Stimulated activated CD8-positive, alpha-beta memory T cell treated with anti-CD3 and anti-CD28 coated beads, Interleukin-15, amount 100 ng/mL, for 24 hours (primary cell): ENCODE measurements around the gene TAB2.
"Not testable (repeated sequence)": the region's sequence is repeated elsewhere in the genome, so short reads cannot be mapped to it uniquely, and the experiment has no call there.

ENCODE experiments used
- DNase-seq: peaks from one replicate; pipeline ENCODE4 v3.0.0-alpha.2; 2020; ENCODE audit warnings: low read depth

TAB2 gene

DNA sequence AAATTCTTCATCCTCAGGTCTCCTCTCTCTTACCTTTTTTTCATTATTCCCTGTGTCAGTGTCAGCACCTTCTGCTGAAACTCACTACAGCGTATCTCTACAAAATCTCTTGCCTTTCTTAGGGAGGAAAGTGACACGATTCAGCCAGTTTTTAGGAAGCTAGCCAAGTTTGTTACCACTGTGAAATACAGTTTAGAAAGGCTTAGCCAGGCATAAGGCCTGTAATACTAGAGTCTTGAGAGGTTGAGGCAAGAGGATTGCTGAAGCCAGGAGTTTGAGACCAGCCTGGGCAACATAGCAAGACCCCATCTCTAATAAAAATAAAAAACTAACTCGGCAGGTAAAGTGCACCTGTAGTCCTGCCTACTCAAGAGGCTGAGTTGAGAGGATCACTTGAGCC is 16.7 kb downstream of the TAB2 start:
- DNase-seq: no peak

DNA sequence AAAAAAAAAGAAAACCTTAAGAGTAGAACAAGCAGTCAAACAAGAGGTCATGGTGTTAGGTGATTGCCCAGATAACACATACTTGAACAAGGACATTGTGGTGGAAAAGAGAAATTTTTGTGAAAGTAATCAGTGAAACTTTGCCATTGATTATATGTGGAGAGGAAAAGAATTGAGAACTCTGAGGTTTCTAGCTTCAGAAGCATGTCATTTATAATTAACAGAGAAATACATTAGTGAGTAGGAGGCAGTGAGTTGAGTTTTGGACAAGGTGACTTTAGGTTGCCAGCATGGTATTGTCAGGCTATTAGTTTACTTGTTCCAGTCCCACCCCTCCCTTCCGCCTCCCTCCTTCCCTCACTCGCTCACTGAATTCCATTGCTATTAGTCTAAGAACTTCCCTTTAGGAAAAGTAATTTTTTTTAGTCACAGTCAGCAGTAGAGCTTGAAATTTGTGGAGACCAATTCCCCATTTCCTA is 17.2 kb downstream of the TAB2 start:
- DNase-seq: no peak

DNA sequence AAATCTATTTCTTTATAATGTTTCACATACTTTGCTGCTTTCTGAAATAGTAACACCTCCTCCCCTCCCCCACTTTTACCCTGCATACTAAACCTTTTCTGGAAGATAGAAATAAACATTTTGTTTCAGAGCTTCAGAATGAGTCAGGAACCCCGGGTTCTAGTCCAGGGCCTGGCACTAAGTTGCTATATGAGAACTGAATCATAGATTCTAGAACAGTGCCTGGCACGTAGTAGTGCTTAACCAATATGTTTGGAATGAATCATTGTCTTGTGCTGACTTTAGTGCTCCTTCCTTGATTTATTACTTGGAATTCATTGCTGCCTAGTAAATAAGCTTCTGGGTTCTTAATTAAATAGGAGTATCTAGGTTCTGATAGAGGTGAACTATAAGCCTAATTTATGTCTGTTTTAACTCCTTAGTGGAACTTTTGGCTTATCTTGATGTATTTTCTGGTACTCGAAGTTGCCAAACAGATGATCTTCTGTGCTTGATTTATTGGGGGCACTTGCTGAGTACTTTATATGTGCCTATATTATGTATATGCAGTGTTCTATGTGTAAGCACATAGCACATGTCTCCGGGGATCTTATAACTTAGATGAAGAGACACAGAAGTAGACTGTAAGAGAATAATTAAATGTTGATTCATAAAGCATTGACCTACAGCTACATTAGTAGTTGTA is 18.6 kb downstream of the TAB2 start:
- DNase-seq: no peak

DNA sequence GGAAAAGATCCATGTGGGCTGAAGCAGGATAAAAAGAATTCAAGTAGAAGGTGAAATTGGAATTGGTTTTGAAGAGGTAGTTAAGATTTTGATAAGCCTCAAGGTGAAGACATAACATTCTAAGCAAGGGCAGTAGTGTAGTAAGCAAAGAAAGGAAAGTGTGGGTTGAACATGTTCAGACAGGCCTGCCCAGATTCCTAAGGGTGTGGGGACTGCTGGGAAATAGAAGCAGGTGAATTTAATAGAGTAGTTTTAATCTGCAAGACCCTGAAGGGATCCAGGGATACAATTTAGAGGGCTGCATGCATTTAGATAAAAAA is 19.1 kb downstream of the TAB2 start:
- DNase-seq: no peak

DNA sequence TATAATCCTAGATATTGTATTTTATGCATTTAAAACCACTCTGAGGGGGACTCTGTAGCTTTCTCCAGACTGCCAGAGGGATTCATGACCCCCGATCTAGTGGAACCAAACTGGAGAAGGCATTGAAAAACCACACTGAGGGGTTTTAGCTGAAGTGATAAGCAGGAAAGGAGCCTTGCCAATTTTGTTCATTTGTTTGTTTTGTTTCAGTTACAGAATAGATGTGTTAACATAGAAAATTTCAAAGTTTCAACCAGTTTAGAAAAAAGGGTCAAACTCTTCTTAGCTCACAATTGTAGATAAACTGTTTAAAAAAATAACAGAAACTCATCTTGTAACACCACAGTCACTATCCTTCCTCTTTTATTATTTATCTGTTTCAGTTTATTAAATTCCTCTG is 19.8 kb downstream of the TAB2 start:
- DNase-seq: no peak

DNA sequence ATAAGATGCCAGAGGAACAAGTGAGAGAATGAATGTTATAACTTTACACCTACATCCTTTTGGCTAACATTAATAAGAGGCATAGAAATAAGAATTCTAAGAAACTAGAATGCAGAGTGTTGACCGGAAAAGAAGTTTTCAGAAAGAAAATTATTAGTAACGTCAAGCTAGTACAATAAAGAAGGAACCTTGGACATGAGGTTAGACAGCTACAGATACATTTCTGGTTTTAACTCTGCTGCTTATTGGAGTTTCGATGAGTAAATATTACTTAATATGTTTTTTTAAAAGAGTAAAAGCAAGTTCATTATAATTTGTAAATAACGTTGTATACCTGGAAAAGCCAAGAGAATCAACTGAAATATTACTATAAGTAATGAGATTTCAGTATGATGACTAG is 22.7 kb downstream of the TAB2 start:
- DNase-seq: no peak

DNA sequence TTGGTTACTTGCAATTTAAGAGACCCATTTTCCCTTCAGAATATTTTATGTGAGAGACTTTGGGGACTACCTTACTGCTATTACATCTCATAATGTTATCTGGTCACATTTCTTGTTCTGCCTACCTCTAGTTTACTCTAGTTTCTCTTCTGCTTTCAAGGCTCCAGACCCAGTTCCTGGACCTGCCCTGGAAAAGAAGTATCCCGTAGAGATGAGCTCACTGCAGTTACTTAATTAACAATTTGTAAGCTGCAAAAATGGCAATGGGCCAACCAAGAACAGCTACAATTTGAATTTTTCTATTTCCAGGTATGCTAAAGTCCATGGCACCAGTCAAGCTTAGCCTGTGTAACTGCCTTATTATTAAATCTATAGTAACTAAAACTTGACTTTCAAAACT is 25.0 kb downstream of the TAB2 start:
- no peak for DNase-seq

DNA sequence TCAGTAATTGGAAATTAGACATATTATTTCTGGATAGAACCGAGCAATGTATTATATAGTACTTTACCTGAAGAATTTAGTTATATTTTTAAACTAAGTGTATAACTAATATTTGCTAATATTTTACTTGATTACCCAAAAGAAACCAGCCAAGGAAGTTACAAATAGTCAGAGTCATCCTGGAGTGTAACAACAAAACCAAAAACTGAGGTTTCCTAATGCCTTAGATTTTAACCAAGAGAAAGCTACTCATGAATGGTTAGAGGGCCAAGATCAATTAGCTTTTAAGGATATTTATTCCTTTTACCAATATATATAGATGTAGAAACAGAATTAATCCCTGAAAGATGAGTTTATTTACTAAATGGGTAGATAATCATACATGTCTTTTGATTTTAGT is 26.0 kb downstream of the TAB2 start:
- no peak for DNase-seq

DNA sequence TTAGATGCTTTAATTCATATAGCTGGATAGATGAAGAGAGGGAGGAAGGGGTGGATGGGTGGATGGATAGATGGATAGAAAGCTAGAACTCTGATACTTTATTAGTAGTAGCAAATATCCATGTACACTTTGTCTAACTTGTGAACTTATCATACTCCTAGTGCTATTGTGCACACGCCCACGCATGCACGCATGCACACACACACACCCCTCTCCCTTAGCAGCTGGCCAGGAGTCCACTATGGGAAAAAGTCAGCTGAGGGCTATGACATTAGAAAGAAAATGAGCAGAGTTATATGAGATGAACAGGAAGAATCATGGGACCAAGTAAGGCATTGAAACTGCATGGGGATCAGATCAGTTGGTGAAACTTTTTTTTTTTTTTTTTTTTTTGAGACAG is 28.6 kb downstream of the TAB2 start:
- no peak for DNase-seq

DNA sequence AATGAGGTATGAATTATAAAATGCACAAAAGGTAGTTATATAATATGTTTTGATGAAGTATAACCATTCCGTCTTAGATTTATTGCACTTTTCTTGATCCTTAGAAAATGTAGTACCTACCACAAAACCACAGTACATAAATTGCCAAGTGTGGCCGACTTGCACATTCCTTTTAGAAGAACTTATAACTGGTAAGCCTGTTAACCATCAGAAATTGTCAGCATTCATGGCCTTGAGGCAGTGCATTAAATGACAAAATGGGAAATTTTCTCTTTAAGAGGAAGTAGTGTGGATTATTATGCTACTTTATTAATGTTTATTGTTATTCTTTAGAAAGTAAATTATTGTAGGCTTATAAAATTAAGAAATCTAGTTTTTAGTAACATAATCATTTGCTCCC is 29.6 kb downstream of the TAB2 start:
- no peak for DNase-seq

DNA sequence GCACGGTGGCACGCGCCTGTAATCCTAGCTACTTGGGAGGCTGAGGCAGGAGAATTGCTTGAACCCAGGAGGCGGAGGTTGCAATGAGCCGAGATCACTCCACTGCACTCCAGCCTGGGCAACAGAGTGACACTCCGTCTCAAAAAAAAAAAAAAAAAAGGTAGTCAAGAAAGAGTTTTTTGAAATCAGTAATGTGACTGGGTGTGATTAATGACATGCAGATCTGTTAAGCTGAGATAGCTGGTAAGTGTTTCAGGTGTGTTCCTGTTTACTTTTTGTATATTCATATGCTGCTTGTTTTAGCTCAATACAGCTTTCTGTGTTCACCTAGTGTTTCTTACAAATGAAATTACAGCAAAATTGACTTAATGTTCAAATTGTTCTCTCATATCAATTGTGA is 31.8 kb downstream of the TAB2 start:
- not testable (repeated sequence) for DNase-seq

DNA sequence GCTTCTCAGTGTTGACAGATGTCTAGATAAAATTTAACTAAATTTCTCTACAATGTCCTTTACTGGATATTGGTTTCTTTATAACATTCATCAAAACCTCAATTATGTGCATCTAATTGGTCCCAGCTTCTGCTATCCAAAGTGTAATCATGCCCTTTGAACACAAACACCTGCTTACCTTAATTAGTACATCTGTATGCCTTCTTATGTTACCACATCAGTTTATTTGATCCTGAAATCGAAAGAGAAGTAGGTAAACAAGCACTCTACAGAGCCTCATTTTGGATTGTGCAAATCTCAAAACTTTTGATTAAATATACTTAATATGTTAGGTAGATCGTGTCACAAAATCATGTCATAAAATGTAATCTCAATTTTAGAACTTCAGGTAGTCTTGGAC is 36.5 kb downstream of the TAB2 start:
- DNase-seq: no peak

DNA sequence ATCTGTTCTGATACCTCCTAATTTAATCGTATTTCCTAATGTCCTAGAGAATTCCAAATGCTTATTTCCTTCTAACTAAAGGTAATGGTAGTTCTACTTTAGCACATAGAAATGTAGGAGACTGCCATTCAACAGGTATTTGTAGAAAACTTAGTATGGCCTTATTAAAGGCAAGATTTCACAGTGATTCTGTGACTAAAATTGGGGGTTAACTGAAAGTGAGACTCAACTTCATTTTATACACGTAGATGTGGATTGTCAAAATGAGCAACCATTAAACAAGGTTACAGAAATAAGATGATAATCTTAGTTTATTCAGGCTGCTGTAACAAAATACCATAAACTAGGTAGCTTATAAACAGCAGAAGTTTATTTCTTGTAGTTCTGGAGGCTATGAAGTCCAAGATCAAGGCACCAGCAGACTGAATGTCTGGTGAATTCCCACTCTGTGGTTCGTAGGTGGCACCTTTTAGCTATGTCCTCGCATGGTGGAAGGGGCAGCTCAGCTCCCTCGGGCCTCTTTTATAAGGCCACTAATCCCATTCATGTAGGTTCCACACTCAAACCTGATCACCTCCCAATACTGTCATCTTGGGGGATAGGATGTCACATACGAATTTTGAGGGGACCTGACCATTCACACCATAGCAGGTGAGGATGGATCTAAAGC is 38.7 kb downstream of the TAB2 start:
- DNase-seq: no peak

DNA sequence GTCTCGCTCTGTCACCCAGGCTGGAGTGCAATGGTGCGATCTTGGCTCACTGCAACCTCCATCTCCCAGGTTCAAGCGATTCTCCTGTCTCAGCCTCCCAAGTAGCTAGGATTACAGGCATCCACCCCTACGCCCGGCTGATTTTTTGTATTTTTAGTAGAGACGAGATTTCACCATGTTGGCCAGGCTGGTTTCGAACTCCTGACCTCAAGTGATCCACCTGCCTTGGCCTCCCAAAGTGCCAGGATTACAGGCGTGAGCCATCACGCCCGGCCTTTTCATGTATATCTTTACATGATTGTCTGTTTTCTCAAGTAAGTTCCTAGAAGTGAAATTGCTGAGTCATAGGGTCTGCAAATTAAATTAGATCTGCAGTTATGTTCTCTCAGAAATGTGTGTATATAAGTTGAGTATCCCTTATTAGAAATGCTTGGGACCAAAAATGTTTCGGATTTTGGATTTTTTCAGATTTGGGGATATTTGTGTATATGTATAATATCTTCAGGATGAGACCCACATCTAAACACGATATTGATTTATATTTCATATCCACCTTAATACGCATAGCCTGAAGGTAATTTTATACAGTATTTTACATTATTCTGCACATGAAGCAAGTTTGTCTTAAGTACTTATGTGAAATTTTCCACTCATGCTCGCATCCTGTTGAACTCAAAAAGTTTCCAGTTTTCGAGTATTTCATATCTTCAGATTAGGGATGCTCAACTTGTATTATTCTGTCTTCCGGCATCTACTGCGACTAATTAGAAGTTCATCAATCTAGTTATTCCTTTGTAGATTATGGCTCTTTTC is 40.4 kb downstream of the TAB2 start:
- no peak for DNase-seq

DNA sequence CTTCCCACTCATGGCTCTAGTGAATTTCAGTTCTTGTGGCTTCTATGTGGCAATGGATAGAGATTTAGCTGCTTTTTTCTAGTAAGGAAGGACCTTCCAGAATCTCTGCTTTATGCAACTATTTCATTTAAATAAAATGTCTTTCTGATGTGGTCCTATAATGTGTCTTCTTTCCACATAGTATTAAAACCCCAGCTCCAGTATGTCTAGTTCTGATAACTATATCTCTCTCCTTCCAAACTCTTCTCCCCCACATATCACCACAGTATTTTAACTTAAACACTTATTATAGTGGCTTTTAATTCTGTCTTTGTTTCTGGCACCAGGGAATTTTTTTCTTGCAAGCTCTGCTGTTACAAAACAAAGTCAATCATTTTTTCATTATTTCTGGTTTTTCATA is 41.9 kb downstream of the TAB2 start:
- DNase-seq: no peak

DNA sequence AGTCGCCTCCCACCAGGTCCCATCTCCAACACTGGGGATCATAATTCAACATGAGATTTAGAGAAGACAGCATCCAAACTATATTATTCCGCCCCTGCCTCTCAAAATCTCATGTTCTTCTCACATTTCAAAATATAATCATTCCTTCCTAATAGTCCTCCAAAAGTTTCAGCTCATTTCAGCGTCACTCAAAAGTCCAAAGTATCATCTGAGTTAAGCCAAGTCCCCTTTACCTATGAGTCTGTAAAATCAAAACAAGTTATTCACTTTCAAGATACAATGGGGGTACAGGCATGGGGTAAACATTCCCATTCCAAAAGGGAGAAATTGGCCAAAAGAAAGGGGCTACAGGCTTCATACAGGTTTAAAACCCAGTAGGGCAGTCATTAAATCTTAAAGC is 43.0 kb downstream of the TAB2 start:
- DNase-seq: no peak

DNA sequence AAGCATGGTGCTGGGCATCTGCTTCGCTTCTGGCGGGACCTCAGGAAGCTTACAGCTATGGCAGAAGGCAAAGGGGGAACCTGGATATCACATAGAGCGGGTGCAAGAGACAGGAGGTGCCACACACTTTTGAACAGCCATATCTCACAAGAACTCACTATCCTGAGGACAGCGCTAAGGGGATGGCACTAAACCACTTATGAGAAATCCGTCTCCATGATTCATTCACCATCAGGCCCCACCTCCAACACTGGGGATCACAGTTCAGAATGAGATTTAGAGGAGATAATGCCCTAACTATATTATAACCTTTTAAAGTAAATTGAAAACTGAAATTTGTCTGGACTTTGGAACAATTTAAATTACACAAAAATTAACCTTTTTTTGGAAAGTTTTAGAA is 44.8 kb downstream of the TAB2 start:
- DNase-seq: no peak

DNA sequence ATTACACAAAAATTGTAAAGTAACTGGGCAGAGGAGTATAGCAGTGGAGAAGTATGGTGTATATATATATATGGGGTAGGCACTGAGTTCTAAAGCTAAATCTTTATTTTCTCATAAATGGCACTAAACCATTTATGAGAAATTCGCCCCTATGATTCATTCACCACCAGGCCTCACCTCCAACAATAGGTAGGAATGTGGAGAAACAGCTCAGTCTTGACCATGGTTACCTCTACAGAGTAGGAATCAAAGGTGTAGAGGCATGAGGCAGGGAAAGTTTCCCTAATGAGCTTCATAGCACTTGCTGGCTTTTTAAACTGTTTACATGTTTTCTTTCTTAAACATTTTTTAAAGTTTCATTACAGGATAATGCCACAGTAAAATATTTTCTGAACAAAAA is 45.6 kb downstream of the TAB2 start:
- DNase-seq: no peak

DNA sequence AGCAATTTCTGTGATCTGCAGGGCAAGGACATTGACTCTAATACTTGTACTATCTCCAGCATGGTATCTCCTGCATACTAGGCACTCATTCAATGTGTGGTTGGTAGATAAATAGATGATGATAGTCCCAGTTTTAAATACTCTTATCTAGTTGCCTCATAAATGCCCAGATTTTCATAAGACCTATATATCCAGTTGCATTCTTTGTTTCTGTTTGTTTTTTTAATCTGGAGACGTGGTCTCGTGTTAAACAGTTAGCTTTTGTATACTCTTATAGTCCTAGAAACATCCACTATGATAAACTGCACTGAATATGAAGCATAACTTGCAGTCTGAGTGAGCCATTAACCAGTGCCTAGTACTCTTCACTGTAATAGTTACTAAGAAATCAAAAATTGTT is 47.0 kb downstream of the TAB2 start:
- DNase-seq: no peak

DNA sequence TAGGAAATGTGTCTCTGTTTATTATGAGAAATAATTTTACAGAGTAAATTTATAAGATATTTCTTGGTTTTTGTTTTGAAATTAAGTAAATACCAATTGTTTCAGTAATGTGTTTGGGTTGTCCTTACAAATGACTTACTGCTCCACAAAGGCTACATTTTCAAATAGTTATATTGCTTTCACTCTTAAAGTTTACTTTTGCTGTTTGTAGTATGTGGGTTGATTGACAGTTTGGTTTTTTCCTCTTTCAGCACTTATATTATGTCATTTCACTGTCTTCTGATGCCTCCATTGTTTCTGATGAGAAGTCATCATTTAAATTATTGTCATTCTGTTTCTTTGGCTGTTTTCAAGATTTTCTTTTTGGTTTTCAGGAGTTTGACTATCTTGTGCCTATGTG is 47.7 kb downstream of the TAB2 start:
- no peak for DNase-seq

DNA sequence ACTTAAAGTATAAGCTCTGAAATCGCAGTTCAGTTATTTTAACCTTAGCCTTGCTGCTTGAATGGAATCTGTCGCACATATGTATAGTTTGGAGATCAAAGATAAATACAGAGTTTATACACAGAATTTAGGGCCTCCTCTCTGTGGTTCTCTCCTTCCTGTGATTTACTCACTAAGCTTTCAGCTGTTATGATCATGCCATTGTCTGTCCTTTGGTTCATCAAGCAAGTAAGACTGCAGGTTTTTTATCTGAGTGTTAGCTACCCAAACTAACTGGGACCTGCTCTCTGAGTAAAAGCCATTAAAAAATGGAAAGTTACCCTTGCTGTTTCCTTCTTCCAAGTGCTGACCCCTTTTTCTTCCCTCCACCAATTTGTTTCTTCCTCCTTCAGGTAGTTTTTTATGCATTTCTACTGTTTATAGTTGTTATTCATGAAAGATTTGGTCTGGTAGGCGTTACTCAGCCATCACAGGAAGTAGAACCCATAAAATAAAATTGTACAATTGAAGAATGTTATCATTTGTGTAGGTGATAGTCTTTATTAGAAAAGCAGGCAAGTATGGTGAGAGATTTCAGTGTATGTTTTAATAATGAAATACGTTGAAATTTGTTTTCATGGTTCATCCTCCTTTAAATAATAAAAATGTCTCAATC is 48.9 kb downstream of the TAB2 start:
- no peak for DNase-seq

DNA sequence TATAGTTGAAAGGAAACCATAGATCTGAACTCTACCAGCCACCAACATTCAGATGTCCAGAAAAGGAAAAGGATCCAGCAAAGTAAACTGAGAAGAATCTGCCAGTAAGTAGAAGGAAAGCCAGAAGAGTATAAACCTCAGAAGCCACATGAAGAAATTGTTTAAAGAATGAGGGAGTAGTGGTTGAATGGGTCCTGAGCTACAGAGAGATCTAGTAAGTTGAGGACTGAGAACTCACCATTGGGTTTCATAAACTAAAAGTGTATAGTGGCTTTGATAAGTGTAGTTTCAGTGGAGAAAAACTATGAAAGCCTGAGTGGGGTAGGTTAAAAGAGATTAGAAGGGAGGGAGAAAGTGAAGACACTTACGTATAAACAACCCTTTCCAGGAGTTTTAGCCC is 50.6 kb downstream of the TAB2 start:
- DNase-seq: no peak

DNA sequence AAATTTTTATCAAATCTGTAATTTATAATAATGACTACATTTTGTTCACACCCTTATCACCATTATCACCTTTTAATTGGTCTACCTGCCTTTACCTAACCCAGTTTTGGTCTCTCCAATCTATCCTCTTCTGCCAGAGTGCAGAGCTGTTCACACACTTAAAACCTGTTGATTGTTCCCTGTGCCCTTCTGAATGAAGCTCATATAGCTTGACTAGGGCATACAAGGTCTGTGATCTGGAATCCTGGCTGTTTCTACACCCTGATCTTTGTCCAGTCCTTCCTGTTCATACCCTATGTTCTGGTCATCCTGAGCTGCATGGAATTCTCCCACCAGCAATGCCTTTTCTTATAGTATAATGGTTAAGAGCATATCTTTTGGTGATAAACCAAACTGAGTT is 53.6 kb downstream of the TAB2 start:
- DNase-seq: no peak
